ENCODE measurements around the gene DOCK6. TPM values are rescaled to one million over a fixed set of nuclear protein-coding genes. Genes with fewer than 3 reads are reported as not detected.

Gene DOCK6
- total RNA-seq, 2 donors from 2014 or later, result 0.62 to 6.1 TPM

DNA sequence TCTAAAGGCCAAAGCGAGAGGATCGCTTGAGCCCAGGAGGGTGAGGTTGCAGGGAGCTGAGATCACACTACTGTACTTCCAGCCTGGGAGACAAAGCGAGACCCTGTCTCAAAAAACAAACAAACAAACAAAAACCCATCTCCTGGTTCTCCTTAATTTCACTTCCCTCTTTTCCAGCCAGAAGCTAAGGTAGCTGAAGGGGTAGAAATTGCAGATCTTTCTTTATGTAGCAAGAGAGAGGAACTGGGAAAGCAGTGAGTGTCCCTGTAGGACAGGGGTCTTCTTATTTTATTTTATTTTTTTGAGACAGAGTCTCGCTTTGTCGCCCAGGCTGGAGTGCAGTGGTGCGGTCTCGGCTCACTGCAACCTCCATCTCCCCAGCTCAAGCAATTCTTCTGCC lies 29.1 kb upstream of the DOCK6 start:
- ATAC-seq, result no peak
- no peaks in the 10 kb centered on the region for H3K9me3 ChIP-seq (ENCODE audit: control insufficient read depth, low read length, poor library complexity, severe bottlenecking)
- Mint-ChIP-seq H3K36me3 (ENCODE audit: low read depth) (no peaks in the 10 kb centered on the region), H3K27ac (no peak overlapping the region), H3K27me3 (peaks cover 13% of the 10 kb centered on the region), H3K4me3 (no peak overlapping the region), H3K4me1 (peaks cover 6% of the 10 kb centered on the region)
- DNase-seq, result no peak

GRCh38 chr19:11290256-11290655 lies 27.9 kb upstream of the DOCK6 start:
- Mint-ChIP-seq H3K36me3 (ENCODE audit: low read depth) (no peaks in the 10 kb centered on the region), H3K27ac (no peak overlapping the region), H3K4me1 (peaks cover 6% of the 10 kb centered on the region), H3K4me3 (no peak overlapping the region), H3K27me3 (peaks cover 8% of the 10 kb centered on the region)
- no peaks in the 10 kb centered on the region for H3K9me3 ChIP-seq (ENCODE audit: control insufficient read depth, low read length, poor library complexity, severe bottlenecking)
- no peak for ATAC-seq
- no peak for DNase-seq

DNA sequence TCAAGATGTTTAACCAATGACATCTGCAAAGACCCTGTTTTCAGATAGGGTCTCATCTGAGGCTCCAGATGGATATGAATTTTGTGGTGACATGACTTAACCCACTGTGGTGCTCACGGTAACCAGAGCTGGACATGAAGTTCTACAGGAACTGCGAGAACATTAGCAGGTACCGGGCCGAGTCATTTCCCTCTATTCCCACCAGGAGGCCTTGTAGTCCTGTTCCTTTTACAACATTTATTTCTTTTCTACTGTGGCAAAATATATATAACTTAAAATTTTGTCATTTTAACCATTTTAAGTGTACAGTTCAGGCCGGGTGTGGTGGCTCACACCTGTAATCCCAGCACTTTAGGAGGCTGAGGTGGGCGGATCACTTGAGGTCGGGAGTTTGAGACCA lies 26.0 kb upstream of the DOCK6 start:
- DNase-seq, result no peak
- Mint-ChIP-seq H3K4me1 (no peaks in the 10 kb centered on the region), H3K27ac (no peak overlapping the region), H3K27me3 (peaks cover 10% of the 10 kb centered on the region), H3K4me3 (no peak overlapping the region), H3K36me3 (ENCODE audit: low read depth) (no peaks in the 10 kb centered on the region)
- H3K9me3 ChIP-seq (ENCODE audit: control insufficient read depth, low read length, poor library complexity, severe bottlenecking), result no peaks in the 10 kb centered on the region
- ATAC-seq, result no peak

GRCh38 chr19:11286312-11286974 lies 24.1 kb upstream of the DOCK6 start:
- no peak for ATAC-seq
- DNase-seq, result no peak
- H3K4me1 Mint-ChIP-seq, result peaks cover 2% of the 10 kb centered on the region
- no peaks in the 10 kb centered on the region for H3K36me3 Mint-ChIP-seq (ENCODE audit: low read depth)
- H3K4me3 Mint-ChIP-seq, result no peak overlapping the region
- H3K27me3 Mint-ChIP-seq, result peaks cover 15% of the 10 kb centered on the region
- H3K27ac Mint-ChIP-seq, result no peak overlapping the region
- no peaks in the 10 kb centered on the region for H3K9me3 ChIP-seq (ENCODE audit: control insufficient read depth, low read length, poor library complexity, severe bottlenecking)

GRCh38 chr19:11284515-11284914 lies 22.2 kb upstream of the DOCK6 start:
- H3K27me3 Mint-ChIP-seq, result peaks cover 15% of the 10 kb centered on the region
- H3K4me1 Mint-ChIP-seq, result peaks cover 7% of the 10 kb centered on the region

GRCh38 chr19:11281356-11282049 lies 19.2 kb upstream of the DOCK6 start:
- no peaks in the 10 kb centered on the region for H3K9me3 ChIP-seq (ENCODE audit: control insufficient read depth, low read length, poor library complexity, severe bottlenecking)
- Mint-ChIP-seq H3K4me3 (no peak overlapping the region), H3K36me3 (ENCODE audit: low read depth) (no peaks in the 10 kb centered on the region), H3K27me3 (peaks cover 7% of the 10 kb centered on the region), H3K4me1 (peaks cover 7% of the 10 kb centered on the region), H3K27ac (no peak overlapping the region)
- no peak for ATAC-seq
- no peak for DNase-seq

More at GRCh38 chr19:11284515-11284914, 22.2 kb upstream of the DOCK6 start:
- DNase-seq (no peak), ATAC-seq (no peak)
- H3K4me3 Mint-ChIP-seq, result no peak overlapping the region
- no peak overlapping the region for H3K27ac Mint-ChIP-seq
- H3K36me3 Mint-ChIP-seq (ENCODE audit: low read depth), result no peaks in the 10 kb centered on the region
- H3K9me3 ChIP-seq (ENCODE audit: control insufficient read depth, low read length, poor library complexity, severe bottlenecking), result no peaks in the 10 kb centered on the region

DNA sequence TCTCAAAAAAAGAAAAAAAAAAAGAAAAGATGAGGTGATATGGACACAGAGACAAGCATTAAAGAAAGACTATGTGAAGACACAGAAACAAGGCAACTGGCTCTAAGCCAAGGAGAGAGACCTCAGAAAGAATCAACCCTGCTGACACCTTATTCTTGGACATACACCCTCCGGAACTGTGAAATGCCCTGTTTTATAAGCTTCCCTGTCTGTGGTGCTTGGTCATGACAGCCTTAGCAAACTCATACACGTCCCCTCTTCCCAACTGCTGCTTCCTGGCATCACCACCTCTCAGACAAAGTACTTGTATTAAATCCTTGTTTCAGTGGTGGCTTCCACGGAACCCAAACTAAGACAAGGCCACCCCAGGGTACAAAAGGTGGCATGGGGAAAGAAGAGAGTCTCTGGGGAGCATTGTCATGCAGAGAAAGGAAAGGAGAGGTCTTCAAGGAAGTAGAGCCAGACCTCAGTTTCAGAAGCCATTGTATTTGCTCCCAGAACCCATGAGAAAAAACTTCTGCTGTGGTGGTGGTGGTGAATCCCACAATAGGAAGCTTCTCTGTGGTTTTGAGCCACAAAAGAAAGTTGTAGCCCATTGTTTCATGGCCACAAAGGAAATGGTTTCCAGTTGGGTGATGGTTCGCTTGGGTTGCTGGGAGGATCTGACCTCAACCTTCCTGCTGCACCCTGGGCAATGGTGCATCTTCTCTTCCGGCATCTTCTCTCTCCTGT lies 17.3 kb upstream of the DOCK6 start:
- DNase-seq (peak in 2 of 3 donors; percentile 29 to 32), ATAC-seq (peak; percentile 94)
- Mint-ChIP-seq H3K27me3 (peaks cover 14% of the 10 kb centered on the region), H3K27ac (no peak overlapping the region), H3K36me3 (ENCODE audit: low read depth) (no peaks in the 10 kb centered on the region), H3K4me3 (peak overlapping the region; percentile 0), H3K4me1 (peaks cover 7% of the 10 kb centered on the region)
- no peaks in the 10 kb centered on the region for H3K9me3 ChIP-seq (ENCODE audit: control insufficient read depth, low read length, poor library complexity, severe bottlenecking)

DNA sequence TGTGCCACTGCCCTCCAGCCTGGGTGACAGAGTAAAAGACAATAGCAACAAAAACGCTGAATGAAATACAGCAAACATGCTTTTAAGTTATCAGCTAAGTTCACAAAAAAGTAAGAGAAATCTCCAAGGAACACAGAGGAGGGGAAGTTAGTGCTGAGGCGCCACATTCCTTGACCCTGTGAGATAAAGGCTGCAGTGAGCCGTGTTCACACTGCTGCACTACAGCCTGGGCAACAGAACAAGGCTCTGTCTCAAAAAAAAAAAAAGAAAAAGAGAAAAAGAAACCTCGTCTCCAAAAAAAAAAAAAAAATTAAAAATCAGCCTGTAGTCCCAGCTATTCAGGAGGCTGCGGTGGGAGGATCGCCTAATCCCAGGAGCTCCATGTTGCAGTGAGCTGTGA lies 16.3 kb upstream of the DOCK6 start:
- Mint-ChIP-seq H3K36me3 (ENCODE audit: low read depth) (no peaks in the 10 kb centered on the region), H3K27me3 (peaks cover 24% of the 10 kb centered on the region)
- no peak for ATAC-seq

DNA sequence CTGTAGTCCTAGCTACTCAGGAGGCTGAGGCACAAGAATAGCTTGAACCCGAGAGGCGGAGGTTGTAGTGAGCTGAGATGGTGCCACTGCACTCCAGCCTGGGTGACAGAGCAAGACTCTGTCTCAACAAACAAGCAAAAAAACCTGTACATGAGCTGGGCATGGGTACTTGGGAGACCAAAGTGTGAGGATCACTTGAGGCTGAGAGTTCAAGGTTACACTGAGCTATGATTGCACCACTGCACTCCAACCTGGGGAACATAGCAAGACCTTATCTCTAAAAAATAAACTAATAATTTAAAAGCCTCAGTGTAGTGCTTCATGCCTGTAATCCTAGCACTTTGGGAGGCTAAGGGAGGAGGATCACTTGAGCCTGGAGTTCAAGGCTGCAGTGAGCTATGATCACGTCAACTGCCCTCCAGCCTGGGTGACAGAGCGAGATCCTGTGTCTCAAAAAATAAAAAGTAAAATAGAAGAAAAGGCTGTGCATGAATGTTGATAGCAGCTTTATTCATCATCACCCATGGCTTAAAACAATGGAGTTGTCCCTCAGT lies 12.3 kb upstream of the DOCK6 start:
- no peaks in the 10 kb centered on the region for H3K9me3 ChIP-seq (ENCODE audit: control insufficient read depth, low read length, poor library complexity, severe bottlenecking)
- DNase-seq (no peak), ATAC-seq (no peak)
- H3K4me1 Mint-ChIP-seq, result peaks cover 2% of the 10 kb centered on the region
- no peak overlapping the region for H3K4me3 Mint-ChIP-seq
- peaks cover 32% of the 10 kb centered on the region for H3K27me3 Mint-ChIP-seq
- H3K27ac Mint-ChIP-seq, result no peak overlapping the region
- H3K36me3 Mint-ChIP-seq (ENCODE audit: low read depth), result no peaks in the 10 kb centered on the region

More for the DNA sequence above, 16.3 kb upstream of the DOCK6 start:
- H3K9me3 ChIP-seq (ENCODE audit: control insufficient read depth, low read length, poor library complexity, severe bottlenecking), result no peaks in the 10 kb centered on the region
- Mint-ChIP-seq H3K27ac (no peak overlapping the region), H3K4me1 (peaks cover 7% of the 10 kb centered on the region), H3K4me3 (no peak overlapping the region)
- no peak for DNase-seq

DNA sequence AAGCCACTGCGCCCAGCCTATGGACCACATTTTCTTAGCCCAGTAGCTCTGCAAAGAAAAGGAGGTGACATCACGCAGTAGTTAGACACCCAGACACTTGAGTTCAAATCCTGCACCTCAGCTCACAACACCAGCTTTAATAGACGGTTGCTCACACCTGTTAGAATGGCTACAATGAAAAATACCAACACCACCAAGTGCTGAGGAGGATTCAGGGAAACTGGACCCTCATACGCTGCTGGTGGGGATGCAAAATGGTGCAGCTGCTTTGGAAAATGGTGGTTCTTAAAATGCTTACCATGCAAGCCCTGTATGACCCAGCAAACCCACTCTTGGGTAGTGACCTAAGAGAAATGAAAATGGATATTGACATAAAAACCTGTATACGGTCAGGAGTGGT lies 11.7 kb upstream of the DOCK6 start:
- Mint-ChIP-seq H3K27me3 (peaks cover 38% of the 10 kb centered on the region), H3K36me3 (ENCODE audit: low read depth) (no peaks in the 10 kb centered on the region), H3K27ac (no peak overlapping the region), H3K4me1 (peaks cover 2% of the 10 kb centered on the region), H3K4me3 (no peak overlapping the region)
- no peaks in the 10 kb centered on the region for H3K9me3 ChIP-seq (ENCODE audit: control insufficient read depth, low read length, poor library complexity, severe bottlenecking)
- ATAC-seq (no peak), DNase-seq (no peak)

DNA sequence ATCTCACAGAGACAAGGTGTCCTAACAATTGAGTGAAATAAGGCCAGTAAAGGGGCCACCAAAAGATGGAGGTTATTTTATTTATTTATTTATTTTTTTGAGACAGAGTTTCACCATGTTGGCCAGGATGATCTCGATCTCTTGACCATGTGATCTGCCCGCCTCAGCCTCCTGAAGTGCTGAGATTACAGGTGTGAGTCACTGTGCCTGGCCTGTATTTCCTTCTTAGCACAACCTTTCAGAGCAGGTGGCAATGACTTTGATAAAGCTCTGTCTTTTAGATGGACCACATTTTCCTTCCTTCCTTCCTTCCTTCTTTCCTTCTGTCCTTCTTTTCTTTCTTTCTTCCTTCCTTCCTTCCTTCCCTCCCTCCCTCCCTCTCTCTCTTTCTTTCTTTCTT lies 11.0 kb upstream of the DOCK6 start:
- Mint-ChIP-seq H3K27me3 (peaks cover 45% of the 10 kb centered on the region), H3K4me1 (peaks cover 4% of the 10 kb centered on the region), H3K4me3 (no peak overlapping the region), H3K36me3 (ENCODE audit: low read depth) (no peaks in the 10 kb centered on the region), H3K27ac (no peak overlapping the region)
- ATAC-seq (no peak), DNase-seq (no peak)
- no peaks in the 10 kb centered on the region for H3K9me3 ChIP-seq (ENCODE audit: control insufficient read depth, low read length, poor library complexity, severe bottlenecking)

- peaks cover 3% of the 10 kb centered on the region for H3K36me3 Mint-ChIP-seq (ENCODE audit: low read depth)
- no peaks in the 10 kb centered on the region for H3K9me3 ChIP-seq (ENCODE audit: control insufficient read depth, low read length, poor library complexity, severe bottlenecking)
- H3K4me1 Mint-ChIP-seq, result peaks cover 4% of the 10 kb centered on the region
- peaks cover 74% of the 10 kb centered on the region for H3K27me3 Mint-ChIP-seq
- H3K4me3 Mint-ChIP-seq, result no peak overlapping the region
- no peak for DNase-seq
- no peak overlapping the region for H3K27ac Mint-ChIP-seq
- no peak for ATAC-seq
Measured at GRCh38 chr19:11269408-11269807, 7.1 kb upstream of the DOCK6 start.

GRCh38 chr19:11268783-11269267 lies 6.5 kb upstream of the DOCK6 start:
- H3K9me3 ChIP-seq (ENCODE audit: control insufficient read depth, low read length, poor library complexity, severe bottlenecking), result no peaks in the 10 kb centered on the region
- Mint-ChIP-seq H3K36me3 (ENCODE audit: low read depth) (peaks cover 3% of the 10 kb centered on the region), H3K27me3 (peaks cover 71% of the 10 kb centered on the region), H3K4me1 (peaks cover 4% of the 10 kb centered on the region), H3K27ac (no peak overlapping the region), H3K4me3 (no peak overlapping the region)
- no peak for DNase-seq
- no peak for ATAC-seq
